Tibial nerve (tissue), 4 donors: ENCODE measurements around the gene ITGAL.

Experiments
- CTCF ChIP-seq, 5 experiments: fragments of 200-600 bp in 3 of 5; fragments of 450-650 bp in 2 of 5; sonication (generic) in 3 of 5; IDR thresholded peaks; one replicate each; pipeline ENCODE4 v1.5.1; 2016 to 2019; ENCODE audit warnings: antibody characterized with exemption in 5 of 5, mild to moderate bottlenecking in 3 of 5, moderate library complexity in 2 of 5
- EP300 ChIP-seq, 2 donors: sonication (generic); formaldehyde crosslinking; IDR thresholded peaks; one replicate each; pipeline ENCODE4 v1.6.1; 2017; ENCODE audit warnings: antibody characterized with exemption in 2 of 2, mild to moderate bottlenecking in 1 of 2
- POLR2A ChIP-seq, 2 donors: fragments of 450-650 bp; IDR thresholded peaks; one replicate each; pipeline ENCODE4 v1.6.1; 2017; ENCODE audit warnings: antibody characterized with exemption in 2 of 2, mild to moderate bottlenecking in 2 of 2, moderate library complexity in 2 of 2

- TF ChIP-seq CTCF (IDR thresholded peaks at IDR 0.05), result no peak
- no peak for TF ChIP-seq POLR2A (IDR thresholded peaks at IDR 0.05)
- no peak for TF ChIP-seq EP300 (IDR thresholded peaks at IDR 0.05)
Measured at GRCh38 chr16:30548416-30549253, 76.1 kb downstream of the ITGAL start.
